ENCODE results near the gene PTPRF. TPM values are rescaled to one million over a fixed set of nuclear protein-coding genes. Genes with fewer than 3 reads are reported as not detected.

Gene PTPRF
- total RNA-seq, 1 donor from 2014 or later, result not detected

- TF ChIP-seq CTCF (IDR thresholded peaks at IDR 0.05), result no peak
- ChIA-PET POLR2A (no interaction called here), CTCF (no interaction called here)
- Mint-ChIP-seq H3K27me3 (no peaks in the 10 kb centered on the region), H3K27ac (no peak overlapping the region), H3K4me1 (no peaks in the 10 kb centered on the region), H3K36me3 (ENCODE audit: low read depth) (no peaks in the 10 kb centered on the region), H3K9me3 (no peaks in the 10 kb centered on the region), H3K4me3 (no peak overlapping the region)
- ATAC-seq (ENCODE audit: low read depth) (no peak), DNase-seq (no peak)
- intact Hi-C loops (cut with micrococcal nuclease), result no loop called here
Observed at GRCh38 chr1:43604192-43604591, 73.5 kb downstream of the PTPRF start.

- H3K27ac Mint-ChIP-seq, result no peak overlapping the region
- H3K4me3 Mint-ChIP-seq, result no peak overlapping the region
- ATAC-seq (ENCODE audit: low read depth) (no peak), DNase-seq (no peak)
- H3K36me3 Mint-ChIP-seq (ENCODE audit: low read depth), result no peaks in the 10 kb centered on the region
- intact Hi-C loops (cut with micrococcal nuclease), result no loop called here
- H3K9me3 Mint-ChIP-seq, result no peaks in the 10 kb centered on the region
- no peaks in the 10 kb centered on the region for H3K4me1 Mint-ChIP-seq
- no peak for TF ChIP-seq CTCF (IDR thresholded peaks at IDR 0.05)
- POLR2A ChIA-PET, result interaction anchor here (0.5 kb wide), 1 partner anchor 25 kb away, joined by 3 read pairs; no protein-coding TSS in a partner anchor
- CTCF ChIA-PET, result no interaction called here
- H3K27me3 Mint-ChIP-seq, result no peaks in the 10 kb centered on the region
Observed at GRCh38 chr1:43605157-43605556, 74.5 kb downstream of the PTPRF start.

- ChIA-PET CTCF (no interaction called here), POLR2A (no interaction called here)
- no peaks in the 10 kb centered on the region for H3K27me3 Mint-ChIP-seq
- ATAC-seq (ENCODE audit: low read depth), result no peak
- no peak overlapping the region for H3K27ac Mint-ChIP-seq
- no peak for DNase-seq
- intact Hi-C loops (cut with micrococcal nuclease), result no loop called here
- H3K4me1 Mint-ChIP-seq, result no peaks in the 10 kb centered on the region
- no peak overlapping the region for H3K4me3 Mint-ChIP-seq
- no peak for TF ChIP-seq CTCF (IDR thresholded peaks at IDR 0.05)
- H3K36me3 Mint-ChIP-seq (ENCODE audit: low read depth), result no peaks in the 10 kb centered on the region
- no peaks in the 10 kb centered on the region for H3K9me3 Mint-ChIP-seq
Observed at GRCh38 chr1:43605766-43606165, 75.1 kb downstream of the PTPRF start.

- CTCF ChIA-PET, result no interaction called here
Observed at GRCh38 chr1:43606624-43607023, 75.9 kb downstream of the PTPRF start.

GRCh38 chr1:43608827-43609226 is 78.1 kb downstream of the PTPRF start:
- POLR2A ChIA-PET, result interaction anchor here (0.5 kb wide), 1 partner anchor 972 kb away, joined by 8 read pairs; no protein-coding TSS in a partner anchor
- Mint-ChIP-seq H3K4me1 (no peaks in the 10 kb centered on the region), H3K36me3 (ENCODE audit: low read depth) (no peaks in the 10 kb centered on the region), H3K9me3 (no peaks in the 10 kb centered on the region), H3K4me3 (no peak overlapping the region), H3K27me3 (peaks cover 5% of the 10 kb centered on the region), H3K27ac (no peak overlapping the region)
- ATAC-seq (ENCODE audit: low read depth) (no peak), DNase-seq (no peak)
- no peak for TF ChIP-seq CTCF (IDR thresholded peaks at IDR 0.05)
- intact Hi-C loops (cut with micrococcal nuclease), result no loop called here
- CTCF ChIA-PET, result no interaction called here

More at GRCh38 chr1:43606624-43607023, 75.9 kb downstream of the PTPRF start:
- no peaks in the 10 kb centered on the region for H3K9me3 Mint-ChIP-seq
- intact Hi-C loops (cut with micrococcal nuclease), result no loop called here
- H3K27me3 Mint-ChIP-seq, result peaks cover 5% of the 10 kb centered on the region
- H3K4me3 Mint-ChIP-seq, result no peak overlapping the region
- no peak overlapping the region for H3K27ac Mint-ChIP-seq
- H3K36me3 Mint-ChIP-seq (ENCODE audit: low read depth), result no peaks in the 10 kb centered on the region
- DNase-seq (no peak), ATAC-seq (ENCODE audit: low read depth) (no peak)
- POLR2A ChIA-PET, result no interaction called here
- no peak for TF ChIP-seq CTCF (IDR thresholded peaks at IDR 0.05)
- no peaks in the 10 kb centered on the region for H3K4me1 Mint-ChIP-seq
